ENCODE measurements around the gene EEPD1.

Gene EEPD1

DNA sequence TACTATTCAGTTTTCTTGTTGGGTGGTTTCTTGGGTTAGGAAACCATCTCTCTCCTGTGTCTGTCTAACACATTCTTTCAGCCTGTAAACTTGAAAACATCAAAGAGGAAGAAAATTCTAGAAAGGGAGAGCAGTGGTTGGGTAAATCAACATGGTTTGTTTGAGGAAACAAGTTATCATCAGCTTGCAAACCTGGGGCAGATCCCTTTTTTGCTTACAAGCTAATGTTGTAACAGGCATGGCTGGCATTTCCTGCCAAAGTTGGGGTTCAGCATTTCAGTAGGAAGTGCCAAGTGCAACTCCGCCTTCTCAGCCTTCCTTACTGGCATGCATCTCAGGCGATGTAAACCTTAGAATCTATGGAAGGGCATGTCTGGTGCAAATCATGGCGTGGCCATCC lies 112.6 kb downstream of the EEPD1 start:
- Mint-ChIP-seq H3K27ac (no peak overlapping the region), H3K4me1 (ENCODE audit: low read depth) (peaks cover 9% of the 10 kb centered on the region), H3K4me3 (no peak overlapping the region), H3K36me3 (ENCODE audit: low read depth) (no peaks in the 10 kb centered on the region), H3K9me3 (no peaks in the 10 kb centered on the region), H3K27me3 (ENCODE audit: low read depth) (peaks cover 2% of the 10 kb centered on the region)
- no peak for DNase-seq (ENCODE audit: low spot score)

DNA sequence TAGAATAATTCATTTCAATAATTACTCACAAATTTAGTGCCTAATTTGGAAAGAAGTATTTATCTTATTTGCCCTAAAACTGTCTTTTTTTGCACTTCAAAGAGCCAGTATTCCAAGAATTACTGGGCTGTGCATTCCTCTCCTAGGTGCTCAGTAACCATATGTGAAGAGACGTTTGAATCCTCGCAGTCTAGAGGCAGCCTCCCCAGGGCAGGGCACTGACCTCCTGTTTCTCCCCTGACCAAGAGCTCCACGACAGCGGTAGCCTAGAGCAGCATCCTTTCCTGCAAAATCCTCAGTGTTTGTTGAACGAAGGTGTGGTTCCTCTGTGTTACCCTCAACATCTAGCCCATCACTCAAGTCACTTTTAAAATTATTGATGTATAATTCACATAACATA lies 113.1 kb downstream of the EEPD1 start:
- Mint-ChIP-seq H3K4me1 (ENCODE audit: low read depth) (peaks cover 6% of the 10 kb centered on the region), H3K9me3 (no peaks in the 10 kb centered on the region), H3K27me3 (ENCODE audit: low read depth) (peaks cover 2% of the 10 kb centered on the region), H3K27ac (no peak overlapping the region), H3K36me3 (ENCODE audit: low read depth) (no peaks in the 10 kb centered on the region), H3K4me3 (no peak overlapping the region)
- DNase-seq (ENCODE audit: low spot score), result no peak

DNA sequence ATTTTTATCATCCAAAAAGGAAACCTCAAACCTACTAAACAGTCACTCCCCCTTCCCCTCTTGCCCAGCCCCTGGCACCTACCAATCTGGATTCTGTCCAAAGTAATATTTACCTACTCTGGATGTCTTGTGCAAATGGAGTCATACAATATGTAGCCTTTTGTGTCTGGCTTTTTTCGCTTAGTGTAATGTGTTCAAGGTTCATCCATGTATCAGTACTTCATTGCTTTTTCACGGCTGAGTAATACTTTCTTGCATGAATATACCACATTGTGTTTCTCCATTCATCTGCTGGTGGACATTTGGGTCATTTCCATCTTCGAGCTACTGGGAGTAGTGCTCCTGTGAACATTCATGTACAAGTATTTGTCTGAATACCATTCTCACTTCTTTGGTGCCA lies 113.6 kb downstream of the EEPD1 start:
- peaks cover 2% of the 10 kb centered on the region for H3K27me3 Mint-ChIP-seq (ENCODE audit: low read depth)
- no peaks in the 10 kb centered on the region for H3K9me3 Mint-ChIP-seq
- DNase-seq (ENCODE audit: low spot score), result no peak
- no peak overlapping the region for H3K4me3 Mint-ChIP-seq
- H3K27ac Mint-ChIP-seq, result no peak overlapping the region
- peaks cover 3% of the 10 kb centered on the region for H3K4me1 Mint-ChIP-seq (ENCODE audit: low read depth)
- H3K36me3 Mint-ChIP-seq (ENCODE audit: low read depth), result no peaks in the 10 kb centered on the region

DNA sequence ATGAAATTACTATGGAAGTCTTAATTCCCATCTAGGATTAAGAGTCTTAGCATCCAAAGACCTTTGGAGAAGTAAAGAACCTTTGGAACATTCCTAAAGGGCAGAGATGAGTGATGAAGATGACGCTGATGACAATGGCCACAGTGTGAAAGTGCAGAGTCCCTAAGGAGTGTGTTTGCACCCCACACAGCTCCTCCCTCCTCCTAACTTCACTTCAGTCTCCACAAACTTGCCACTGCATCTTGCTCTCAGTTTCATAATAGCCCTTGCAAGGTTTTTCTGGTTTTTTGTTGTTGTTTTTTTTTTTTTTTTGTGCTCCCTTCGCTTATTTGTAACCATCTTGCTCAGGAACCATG lies 119.1 kb downstream of the EEPD1 start:
- no peak overlapping the region for H3K4me3 Mint-ChIP-seq
- no peak overlapping the region for H3K27ac Mint-ChIP-seq
- no peaks in the 10 kb centered on the region for H3K4me1 Mint-ChIP-seq (ENCODE audit: low read depth)
- no peaks in the 10 kb centered on the region for H3K27me3 Mint-ChIP-seq (ENCODE audit: low read depth)
- DNase-seq (ENCODE audit: low spot score), result no peak
- H3K9me3 Mint-ChIP-seq, result no peaks in the 10 kb centered on the region
- no peaks in the 10 kb centered on the region for H3K36me3 Mint-ChIP-seq (ENCODE audit: low read depth)

DNA sequence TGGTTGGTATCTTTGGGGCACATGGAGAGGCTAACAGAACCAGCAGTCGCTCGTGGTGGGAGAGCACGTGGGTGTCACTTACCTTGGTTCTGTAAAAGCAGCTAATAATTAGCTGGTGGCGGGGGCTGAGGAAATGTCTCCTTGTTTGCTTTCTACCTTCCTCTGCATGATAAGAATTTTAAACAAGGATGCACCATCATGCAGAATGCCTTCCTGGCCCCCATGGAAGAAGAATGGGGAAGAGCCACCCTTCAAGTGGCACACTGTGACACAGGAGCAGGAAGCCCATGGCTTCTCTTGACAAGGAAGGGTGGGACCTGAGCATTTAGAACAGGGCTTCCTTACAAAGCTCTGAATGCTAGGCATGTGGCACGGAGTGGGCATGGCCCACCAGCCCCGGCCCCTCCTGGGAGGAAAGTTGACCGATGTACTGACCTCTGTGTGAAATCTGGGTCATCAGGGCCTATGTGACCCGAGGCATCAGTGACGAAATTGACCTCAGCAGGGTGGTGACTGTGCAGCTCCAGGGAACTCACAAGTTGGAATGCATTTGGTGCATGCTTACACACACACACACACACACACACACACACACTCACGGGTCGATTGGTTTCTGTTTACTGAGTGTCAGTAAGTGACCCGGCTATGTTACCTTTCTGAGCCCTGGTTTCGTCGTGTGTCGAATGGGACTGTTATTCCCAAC lies 119.7 kb downstream of the EEPD1 start:
- no peak overlapping the region for H3K4me3 Mint-ChIP-seq
- H3K27ac Mint-ChIP-seq, result no peak overlapping the region
- no peaks in the 10 kb centered on the region for H3K4me1 Mint-ChIP-seq (ENCODE audit: low read depth)
- no peaks in the 10 kb centered on the region for H3K36me3 Mint-ChIP-seq (ENCODE audit: low read depth)
- H3K27me3 Mint-ChIP-seq (ENCODE audit: low read depth), result no peaks in the 10 kb centered on the region
- DNase-seq (ENCODE audit: low spot score), result no peak
- no peaks in the 10 kb centered on the region for H3K9me3 Mint-ChIP-seq

DNA sequence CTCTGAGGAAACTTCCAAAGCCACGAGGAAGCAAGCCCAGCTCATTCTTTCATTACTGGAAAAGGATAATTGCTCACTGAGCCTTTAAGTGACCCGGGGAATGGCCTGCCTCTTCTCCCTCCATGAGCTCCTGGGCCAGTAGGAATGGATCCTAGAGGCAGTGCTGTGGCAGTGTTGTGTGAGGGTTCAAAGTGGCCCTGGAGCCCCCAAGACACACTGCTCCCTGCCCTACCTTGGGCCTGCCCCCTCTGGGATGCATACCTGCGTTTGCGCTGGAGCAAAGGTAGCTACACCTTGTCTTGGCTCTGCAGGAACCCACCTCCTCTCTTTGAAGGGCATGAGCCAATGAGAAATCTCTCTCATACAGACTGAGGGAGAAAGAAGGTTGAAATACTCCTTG lies 120.8 kb downstream of the EEPD1 start:
- Mint-ChIP-seq H3K4me1 (ENCODE audit: low read depth) (no peaks in the 10 kb centered on the region), H3K9me3 (no peaks in the 10 kb centered on the region), H3K4me3 (no peak overlapping the region), H3K27ac (no peak overlapping the region), H3K27me3 (ENCODE audit: low read depth) (no peaks in the 10 kb centered on the region), H3K36me3 (ENCODE audit: low read depth) (no peaks in the 10 kb centered on the region)
- no peak for DNase-seq (ENCODE audit: low spot score)

DNA sequence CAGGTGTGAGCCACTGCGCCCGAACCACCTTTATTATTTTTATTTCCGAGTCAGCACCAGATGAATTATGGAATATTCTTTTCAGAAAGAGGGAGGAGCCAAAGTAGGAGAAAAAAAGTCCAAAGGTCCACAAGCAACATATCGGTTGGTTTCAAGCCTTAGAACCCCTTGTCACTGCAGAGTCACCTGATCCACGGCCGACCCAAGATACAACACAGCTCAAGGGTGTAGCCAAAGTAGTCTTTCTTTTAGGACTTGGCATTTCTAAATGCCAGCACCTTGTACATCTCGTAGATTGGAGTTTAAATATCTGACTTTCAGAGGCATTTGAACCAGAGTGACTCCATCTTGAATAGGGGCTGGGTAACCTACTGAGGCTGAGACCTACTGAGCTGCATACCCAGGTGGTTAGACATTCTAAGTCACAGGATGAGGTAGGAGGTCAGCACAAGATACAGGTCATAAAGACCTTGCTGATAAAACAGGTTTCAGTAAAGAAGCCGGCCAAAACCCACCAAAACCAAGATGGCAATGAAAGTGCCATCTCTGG lies 122.8 kb downstream of the EEPD1 start:
- H3K4me1 Mint-ChIP-seq (ENCODE audit: low read depth), result peaks cover 4% of the 10 kb centered on the region
- H3K27me3 Mint-ChIP-seq (ENCODE audit: low read depth), result no peaks in the 10 kb centered on the region
- no peaks in the 10 kb centered on the region for H3K36me3 Mint-ChIP-seq (ENCODE audit: low read depth)
- DNase-seq (ENCODE audit: low spot score), result no peak
- H3K9me3 Mint-ChIP-seq, result no peaks in the 10 kb centered on the region
- H3K4me3 Mint-ChIP-seq, result no peak overlapping the region
- H3K27ac Mint-ChIP-seq, result no peak overlapping the region

DNA sequence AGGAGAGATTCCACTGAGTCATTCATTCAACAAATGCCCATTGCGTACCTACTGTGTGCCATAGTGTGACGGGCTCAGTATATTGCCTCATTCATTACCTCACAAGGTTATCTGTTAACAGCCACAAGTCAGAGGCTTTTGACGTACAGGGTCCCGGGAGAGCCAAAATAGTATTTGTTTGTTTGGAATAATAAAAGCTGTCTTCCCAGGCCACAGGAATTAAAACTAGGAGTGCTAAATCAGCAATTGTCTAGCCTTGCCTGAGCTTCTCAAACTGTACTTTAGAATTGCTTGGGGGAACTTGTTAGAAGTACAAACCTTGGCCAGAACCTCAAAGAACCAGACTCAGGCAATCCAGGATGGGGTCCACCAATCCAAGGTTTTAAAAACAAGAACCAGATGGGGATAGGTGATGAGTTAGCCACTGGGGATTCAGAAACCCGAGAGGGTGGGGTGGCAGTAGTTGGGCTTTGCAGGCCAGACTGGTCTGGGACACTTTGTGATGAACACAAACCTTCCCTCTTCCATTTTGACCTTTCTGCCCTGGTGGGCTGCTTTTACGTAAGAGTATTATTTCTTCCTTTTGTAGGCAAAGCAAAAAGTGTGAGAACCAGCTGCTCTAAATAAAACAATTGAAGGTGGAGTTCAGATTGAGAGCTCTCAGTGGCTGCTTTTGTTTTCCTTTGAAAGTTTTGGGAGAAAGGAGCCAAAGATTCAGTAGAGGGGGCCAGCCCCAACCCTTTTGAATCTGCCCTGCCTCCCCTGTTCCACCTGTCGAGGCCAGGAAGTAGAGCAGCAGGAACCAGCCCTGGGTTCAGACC lies 123.6 kb downstream of the EEPD1 start:
- H3K4me1 Mint-ChIP-seq (ENCODE audit: low read depth), result peaks cover 6% of the 10 kb centered on the region
- no peak overlapping the region for H3K27ac Mint-ChIP-seq

DNA sequence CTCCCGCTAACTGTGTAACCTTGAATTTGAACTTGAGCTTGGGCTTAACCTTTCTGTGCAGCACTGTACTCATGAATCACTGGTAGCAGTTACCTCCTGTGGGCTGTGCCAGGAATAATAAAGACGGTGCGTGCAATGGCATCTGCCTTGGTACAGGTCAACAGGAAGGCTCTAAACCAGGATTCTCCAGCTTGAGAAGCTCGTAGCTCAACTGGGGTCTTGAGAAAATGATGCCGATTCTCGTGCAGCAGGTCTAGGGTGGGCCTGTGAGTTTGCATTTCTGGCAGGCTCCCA lies 124.1 kb downstream of the EEPD1 start:
- Mint-ChIP-seq H3K27ac (no peak overlapping the region), H3K4me3 (no peak overlapping the region), H3K36me3 (ENCODE audit: low read depth) (no peaks in the 10 kb centered on the region), H3K27me3 (ENCODE audit: low read depth) (no peaks in the 10 kb centered on the region), H3K9me3 (no peaks in the 10 kb centered on the region), H3K4me1 (ENCODE audit: low read depth) (peaks cover 6% of the 10 kb centered on the region)
- DNase-seq (ENCODE audit: low spot score), result no peak

More for the DNA sequence above, 123.6 kb downstream of the EEPD1 start:
- no peaks in the 10 kb centered on the region for H3K27me3 Mint-ChIP-seq (ENCODE audit: low read depth)
- no peak overlapping the region for H3K4me3 Mint-ChIP-seq
- no peaks in the 10 kb centered on the region for H3K36me3 Mint-ChIP-seq (ENCODE audit: low read depth)
- no peaks in the 10 kb centered on the region for H3K9me3 Mint-ChIP-seq
- no peak for DNase-seq (ENCODE audit: low spot score)

DNA sequence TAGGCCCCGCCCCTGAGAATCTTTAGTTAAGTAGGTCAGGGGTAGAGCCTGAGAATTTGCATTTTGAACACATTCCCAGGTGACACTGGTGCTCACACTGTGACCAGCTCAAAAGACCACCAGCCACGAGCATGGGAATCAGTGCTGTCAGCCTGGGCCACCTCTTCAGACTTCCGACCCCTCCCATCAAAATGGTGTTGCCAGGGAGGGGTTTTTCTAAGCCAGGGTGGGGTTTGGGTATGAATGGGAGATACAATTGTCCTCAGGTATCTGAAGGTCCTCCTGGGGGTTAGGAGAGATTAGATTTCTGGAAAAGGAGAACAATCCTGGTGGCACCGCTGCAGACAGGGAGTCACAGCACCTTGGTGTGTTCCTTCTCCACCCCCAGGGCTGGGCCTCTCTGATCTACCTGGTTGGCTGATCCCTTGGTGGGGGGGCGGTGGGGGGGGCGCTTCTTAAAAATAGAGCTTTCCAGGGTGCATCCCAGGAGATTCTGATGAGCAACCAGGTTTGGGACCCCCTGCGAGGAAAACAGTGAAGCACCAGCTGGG lies 125.1 kb downstream of the EEPD1 start:
- H3K4me3 Mint-ChIP-seq, result no peak overlapping the region
- H3K27me3 Mint-ChIP-seq (ENCODE audit: low read depth), result no peaks in the 10 kb centered on the region
- peaks cover 10% of the 10 kb centered on the region for H3K4me1 Mint-ChIP-seq (ENCODE audit: low read depth)
- DNase-seq (ENCODE audit: low spot score), result no peak
- no peaks in the 10 kb centered on the region for H3K9me3 Mint-ChIP-seq
- H3K27ac Mint-ChIP-seq, result no peak overlapping the region
- no peaks in the 10 kb centered on the region for H3K36me3 Mint-ChIP-seq (ENCODE audit: low read depth)

DNA sequence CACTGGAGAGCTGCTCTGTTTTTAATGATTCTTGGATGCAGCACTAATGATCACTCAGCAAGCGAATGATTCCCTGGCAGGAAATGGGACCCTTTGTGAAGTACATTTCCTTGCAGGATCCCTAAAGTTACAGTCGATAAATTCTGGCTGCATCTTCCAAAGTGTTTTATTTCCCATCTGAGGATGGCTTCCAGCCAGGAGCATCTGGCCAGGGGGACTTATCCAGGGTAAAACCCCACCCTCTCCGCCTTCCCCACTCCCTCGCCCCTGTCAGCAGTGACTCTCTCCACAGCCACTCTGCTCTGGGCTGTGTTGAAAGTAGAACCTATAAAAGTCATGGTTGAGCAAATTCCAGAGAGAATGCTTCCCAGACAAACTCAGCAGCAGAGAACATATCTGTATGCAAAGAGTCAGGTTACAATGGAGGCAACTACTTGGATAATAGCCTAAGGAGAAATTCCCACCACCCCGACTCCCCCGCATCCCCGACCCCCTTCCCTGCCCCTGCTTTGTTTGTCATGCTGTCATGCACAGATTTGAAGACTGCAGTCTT lies 125.6 kb downstream of the EEPD1 start:
- Mint-ChIP-seq H3K27me3 (ENCODE audit: low read depth) (no peaks in the 10 kb centered on the region), H3K9me3 (no peaks in the 10 kb centered on the region), H3K4me1 (ENCODE audit: low read depth) (peaks cover 14% of the 10 kb centered on the region), H3K4me3 (no peak overlapping the region), H3K36me3 (ENCODE audit: low read depth) (no peaks in the 10 kb centered on the region), H3K27ac (no peak overlapping the region)
- no peak for DNase-seq (ENCODE audit: low spot score)

DNA sequence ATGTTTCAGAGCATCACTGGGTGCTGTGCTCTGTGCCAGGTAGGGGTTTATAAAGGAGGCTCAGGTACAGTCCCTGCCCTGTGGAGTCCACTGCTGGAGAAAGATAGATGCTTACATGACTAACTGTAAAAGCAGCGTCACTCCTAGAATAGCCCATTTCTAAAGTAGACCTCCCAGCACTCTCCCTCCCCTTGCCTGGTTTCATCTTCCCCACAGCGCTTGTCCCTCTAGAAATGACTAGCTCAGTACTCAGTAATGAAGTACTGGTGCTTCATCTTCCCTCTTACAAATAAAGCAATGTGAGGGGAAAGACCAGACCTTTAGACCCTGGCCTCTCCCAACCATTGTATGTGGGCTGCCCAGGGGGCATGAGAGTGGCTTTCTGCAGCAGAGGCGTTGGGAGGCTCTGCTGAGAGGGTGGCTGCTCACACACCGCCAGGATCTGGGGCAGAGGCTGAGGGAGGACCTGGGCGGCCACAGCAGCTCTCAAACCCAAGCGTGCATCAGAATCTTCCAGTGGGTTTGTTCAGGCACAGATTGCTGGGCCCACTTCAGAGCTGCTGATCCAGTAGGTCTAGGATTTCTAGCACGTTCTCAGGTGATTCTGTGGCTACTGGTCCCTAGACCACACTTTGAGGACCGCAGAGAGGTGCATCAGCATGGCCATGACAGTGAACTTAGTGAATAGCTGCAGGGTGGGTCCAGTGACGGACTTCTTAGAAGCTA lies 126.3 kb downstream of the EEPD1 start:
- no peak overlapping the region for H3K27ac Mint-ChIP-seq
- H3K9me3 Mint-ChIP-seq, result no peaks in the 10 kb centered on the region
- no peak overlapping the region for H3K4me3 Mint-ChIP-seq
- no peaks in the 10 kb centered on the region for H3K27me3 Mint-ChIP-seq (ENCODE audit: low read depth)
- DNase-seq (ENCODE audit: low spot score), result no peak
- peaks cover 19% of the 10 kb centered on the region for H3K4me1 Mint-ChIP-seq (ENCODE audit: low read depth)
- H3K36me3 Mint-ChIP-seq (ENCODE audit: low read depth), result no peaks in the 10 kb centered on the region

DNA sequence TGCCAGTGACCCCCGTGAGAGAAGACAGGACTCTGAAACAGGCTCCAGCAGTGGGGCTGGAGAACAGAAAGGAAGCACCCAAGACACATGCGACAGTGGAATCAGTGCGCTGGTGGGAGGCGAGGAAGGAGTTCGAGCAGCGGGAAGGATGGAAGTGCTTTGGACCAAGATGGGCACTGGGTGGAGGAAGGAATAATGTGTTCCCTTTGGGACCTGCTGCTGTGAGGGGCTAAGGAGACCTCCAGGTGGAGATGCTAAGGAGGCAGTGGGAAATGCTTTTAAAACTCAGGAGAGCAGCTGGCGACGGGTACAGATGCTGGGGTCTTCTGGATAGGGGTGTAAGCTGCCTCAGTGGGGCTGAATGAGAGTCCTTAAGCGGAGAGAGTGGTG lies 126.9 kb downstream of the EEPD1 start:
- Mint-ChIP-seq H3K36me3 (ENCODE audit: low read depth) (no peaks in the 10 kb centered on the region), H3K27ac (no peak overlapping the region)

More for the DNA sequence above, 126.9 kb downstream of the EEPD1 start:
- Mint-ChIP-seq H3K27me3 (ENCODE audit: low read depth) (no peaks in the 10 kb centered on the region), H3K9me3 (no peaks in the 10 kb centered on the region), H3K4me3 (no peak overlapping the region), H3K4me1 (ENCODE audit: low read depth) (peaks cover 24% of the 10 kb centered on the region)
- no peak for DNase-seq (ENCODE audit: low spot score)
